HG03521 (cell line): ENCODE data around the gene SEC31A.

Experiments
- ATAC-seq: cut with Tn5 transposase; IDR thresholded peaks from one replicate; pipeline ENCODE4 v1.9.1; 2021; ENCODE audit warnings: mild to moderate bottlenecking, moderate library complexity; ENCODE audit not compliant: unreplicated experiment

Gene SEC31A

GRCh38 chr4:82798168-82799005 lies 92.6 kb downstream of the SEC31A start, which contains the start of gene SCD5:
Gene SCD5, minus strand, starts transcription at chr4:82798796. Its CDS starts 259 bp downstream, at chr4:82798537.
- ATAC-seq = peak; percentile 85

- ATAC-seq = no peak
Observed at GRCh38 chr4:82797405-82798111, 93.4 kb downstream of the SEC31A start.

GRCh38 chr4:82797040-82797404 lies 93.9 kb downstream of the SEC31A start:
- no peak for ATAC-seq

- ATAC-seq = no peak
Observed at GRCh38 chr4:82792912-82793649, 97.9 kb downstream of the SEC31A start.

GRCh38 chr4:82791179-82791578 lies 99.8 kb downstream of the SEC31A start:
- ATAC-seq = no peak

- no peak for ATAC-seq
Observed at GRCh38 chr4:82790060-82790660, 100.8 kb downstream of the SEC31A start.

- no peak for ATAC-seq
Observed at GRCh38 chr4:82789025-82789776, 101.8 kb downstream of the SEC31A start.

GRCh38 chr4:82787342-82787741 lies 103.6 kb downstream of the SEC31A start:
- no peak for ATAC-seq

GRCh38 chr4:82786828-82787227 lies 104.1 kb downstream of the SEC31A start:
- ATAC-seq = no peak

- no peak for ATAC-seq
Observed at GRCh38 chr4:82785611-82786400, 105.1 kb downstream of the SEC31A start.

GRCh38 chr4:82784681-82785610 lies 106.0 kb downstream of the SEC31A start:
- no peak for ATAC-seq

GRCh38 chr4:82782626-82783345 lies 108.2 kb downstream of the SEC31A start:
- ATAC-seq = no peak

GRCh38 chr4:82780752-82781231 lies 110.2 kb downstream of the SEC31A start:
- ATAC-seq = no peak

GRCh38 chr4:82780170-82780751 lies 110.7 kb downstream of the SEC31A start:
- no peak for ATAC-seq

GRCh38 chr4:82779032-82779431 lies 111.9 kb downstream of the SEC31A start:
- ATAC-seq = no peak

GRCh38 chr4:82777857-82778525 lies 113.0 kb downstream of the SEC31A start:
- no peak for ATAC-seq
